Brain microvascular endothelial cell (primary cell): ENCODE results near the gene IPO13.

ENCODE experiments used
- DNase-seq: peaks from one replicate; pipeline ENCODE4 v3.0.0-alpha.2; 2020
- H3K27ac ChIP-seq: fragments of 250-450 bp; sonication (Bioruptor Pico); 2 replicates; pipeline ENCODE4 v1.5.1; 2020; ENCODE audit warnings: mild to moderate bottlenecking, moderate library complexity
- H3K27me3 ChIP-seq: fragments of 250-450 bp; sonication (Bioruptor Pico); replicated peaks from 2 replicates; pipeline ENCODE4 v1.5.1; 2020; ENCODE audit warnings: mild to moderate bottlenecking
- H3K36me3 ChIP-seq: fragments of 250-450 bp; sonication (Bioruptor Pico); replicated peaks from 2 replicates; pipeline ENCODE4 v1.5.1; 2020; ENCODE audit warnings: mild to moderate bottlenecking
- H3K4me3 ChIP-seq: 2 replicates; pipeline ENCODE4 v1.5.1; 2011; ENCODE audit warnings: low read depth, mild to moderate bottlenecking, control low read depth, low read length, moderate library complexity
- CTCF ChIP-seq: IDR thresholded peaks from 2 replicates; pipeline ENCODE4 v1.5.1; 2011; ENCODE audit warnings: low read depth, mild to moderate bottlenecking, moderate library complexity, low read length, control low read depth, inconsistent platforms; ENCODE audit errors: missing control alignments
- in situ Hi-C: cut with HindIII; loops from 2 replicates; pipeline ENCODE4 v1.10.0; 2017; ENCODE audit warnings: low sequenced_read_pairs, low pct_ligation_motif_present

The IPO13 gene

GRCh38 chr1:43974443-43975248, 27.9 kb downstream of the IPO13 start, which contains the start of gene ATP6V0B:
Gene ATP6V0B (plus strand): TSS chr1:43974960. CDS start chr1:43975041, 81 bp downstream.
- in situ Hi-C loops, result no loop called here
- H3K4me3 ChIP-seq, result peak within 1 kb of the TSS; percentile 87
- DNase-seq, result peak; percentile 92
- no peak for TF ChIP-seq CTCF
- no peaks in the 10 kb centered on the region for H3K27me3 ChIP-seq
- H3K27ac ChIP-seq, result peak within 1 kb of the TSS; percentile 74
- H3K36me3 ChIP-seq, result peaks cover 23% of the 10 kb centered on the region

DNA sequence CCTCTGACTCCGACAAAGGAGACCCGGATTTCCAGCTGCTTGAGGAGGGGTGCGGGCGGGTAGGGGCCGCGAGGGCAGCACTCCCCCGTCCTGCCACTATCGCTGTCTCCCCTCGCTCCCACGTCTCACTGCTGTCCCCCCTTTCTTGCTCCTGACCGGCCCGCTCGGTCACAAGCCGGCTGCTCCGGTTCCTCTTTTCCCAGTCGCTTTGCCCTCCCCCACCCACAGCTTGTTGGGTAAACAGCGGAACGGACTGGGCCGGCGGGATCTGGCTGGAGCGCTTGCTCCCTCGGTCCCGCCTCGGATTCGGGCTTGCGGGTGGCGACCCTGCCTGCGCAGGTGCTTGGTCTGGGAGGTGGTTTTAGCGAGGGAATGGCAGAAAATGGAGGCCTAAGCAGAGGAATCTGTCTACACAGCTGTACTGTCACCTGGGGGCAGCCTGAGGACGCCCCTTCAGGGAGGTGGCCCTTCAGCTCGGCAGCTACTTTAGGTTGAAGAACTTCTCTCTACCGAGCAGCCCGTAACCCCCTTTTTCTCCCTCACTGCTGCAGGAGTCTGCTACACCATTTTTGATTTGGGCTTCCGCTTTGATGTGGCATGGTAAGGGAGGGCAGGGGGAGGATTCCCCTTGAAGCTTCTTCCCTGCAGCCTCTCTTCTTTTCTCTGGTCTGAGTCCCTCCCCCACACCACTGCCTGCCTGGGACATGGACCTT, 28.7 kb downstream of the IPO13 start:
- H3K27ac ChIP-seq, result peak overlapping the region; percentile 74
- no peaks in the 10 kb centered on the region for H3K27me3 ChIP-seq
- TF ChIP-seq CTCF, result no peak
- H3K36me3 ChIP-seq, result peaks cover 23% of the 10 kb centered on the region
- peak overlapping the region; percentile 87 for H3K4me3 ChIP-seq
- in situ Hi-C loops, result no loop called here
- DNase-seq, result no peak

GRCh38 chr1:43976045-43976444, 29.3 kb downstream of the IPO13 start:
- TF ChIP-seq CTCF, result peak; percentile 32

DNA sequence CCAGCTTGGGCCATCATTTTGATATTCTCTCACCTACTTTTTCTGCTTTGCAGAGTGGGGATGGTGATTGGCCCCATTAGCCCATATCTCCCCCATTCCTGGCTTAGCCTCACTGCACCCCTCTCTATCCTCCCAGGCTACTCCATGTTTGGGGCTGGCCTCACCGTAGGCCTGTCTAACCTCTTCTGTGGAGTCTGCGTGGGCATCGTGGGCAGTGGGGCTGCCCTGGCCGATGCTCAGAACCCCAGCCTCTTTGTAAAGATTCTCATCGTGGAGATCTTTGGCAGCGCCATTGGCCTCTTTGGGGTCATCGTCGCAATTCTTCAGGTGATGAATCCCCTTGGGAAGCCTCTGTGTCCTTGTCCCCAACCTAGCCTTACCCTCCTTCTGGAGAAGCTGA, 30.1 kb downstream of the IPO13 start:
- H3K4me3 ChIP-seq, result no peak overlapping the region
- peaks cover 23% of the 10 kb centered on the region for H3K36me3 ChIP-seq
- TF ChIP-seq CTCF, result no peak
- in situ Hi-C loops, result no loop called here
- H3K27me3 ChIP-seq, result no peaks in the 10 kb centered on the region
- no peak for DNase-seq
- H3K27ac ChIP-seq, result no peak overlapping the region

More at GRCh38 chr1:43976045-43976444, 29.3 kb downstream of the IPO13 start:
- Histone ChIP-seq H3K27ac (no peak overlapping the region), H3K4me3 (peak overlapping the region; percentile 87), H3K27me3 (no peaks in the 10 kb centered on the region), H3K36me3 (peaks cover 23% of the 10 kb centered on the region)
- in situ Hi-C loops, result no loop called here
- DNase-seq, result no peak

DNA sequence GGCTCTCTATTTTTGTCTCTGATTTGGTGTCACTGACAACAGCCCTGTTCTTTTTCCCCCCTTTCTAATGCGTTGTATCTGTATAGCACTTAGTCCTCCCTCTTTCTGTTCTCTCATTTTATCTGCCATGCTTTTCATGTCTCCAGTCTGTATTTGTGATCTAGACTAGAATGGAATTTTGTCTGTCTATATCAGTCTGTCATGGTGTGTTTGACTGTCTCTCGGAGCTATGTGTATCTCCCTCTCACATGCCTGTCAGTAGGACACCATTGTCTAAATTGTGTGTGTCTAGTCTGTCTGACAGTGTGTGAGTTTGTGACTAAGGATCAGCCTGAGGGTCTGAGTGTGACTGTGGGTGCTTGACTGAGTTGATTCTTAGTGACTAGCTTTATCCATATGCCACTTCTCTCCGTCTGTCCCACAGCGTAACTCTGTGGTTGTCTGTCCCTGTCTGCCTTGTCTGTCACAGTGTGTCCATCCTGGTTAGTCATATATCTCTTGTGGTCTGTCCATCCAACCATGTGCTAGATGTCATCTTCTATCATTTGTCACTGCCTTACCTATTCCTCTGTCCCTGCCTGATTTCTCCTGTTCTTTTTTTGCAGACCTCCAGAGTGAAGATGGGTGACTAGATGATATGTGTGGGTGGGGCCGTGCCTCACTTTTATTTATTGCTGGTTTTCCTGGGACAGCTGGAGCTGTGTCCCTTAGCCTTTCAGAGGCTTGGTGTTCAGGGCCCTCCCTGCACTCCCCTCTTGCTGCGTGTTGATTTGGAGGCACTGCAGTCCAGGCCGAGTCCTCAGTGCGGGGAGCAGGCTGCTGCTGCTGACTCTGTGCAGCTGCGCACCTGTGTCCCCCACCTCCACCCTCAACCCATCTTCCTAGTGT, 30.9 kb downstream of the IPO13 start:
- H3K4me3 ChIP-seq, result no peak overlapping the region
- no peak for TF ChIP-seq CTCF
- no peak for DNase-seq
- no peak overlapping the region for H3K27ac ChIP-seq
- H3K36me3 ChIP-seq, result peaks cover 21% of the 10 kb centered on the region
- in situ Hi-C loops, result no loop called here
- H3K27me3 ChIP-seq, result no peaks in the 10 kb centered on the region
